ENCODE data around the gene FAIM2.

Gene FAIM2

DNA sequence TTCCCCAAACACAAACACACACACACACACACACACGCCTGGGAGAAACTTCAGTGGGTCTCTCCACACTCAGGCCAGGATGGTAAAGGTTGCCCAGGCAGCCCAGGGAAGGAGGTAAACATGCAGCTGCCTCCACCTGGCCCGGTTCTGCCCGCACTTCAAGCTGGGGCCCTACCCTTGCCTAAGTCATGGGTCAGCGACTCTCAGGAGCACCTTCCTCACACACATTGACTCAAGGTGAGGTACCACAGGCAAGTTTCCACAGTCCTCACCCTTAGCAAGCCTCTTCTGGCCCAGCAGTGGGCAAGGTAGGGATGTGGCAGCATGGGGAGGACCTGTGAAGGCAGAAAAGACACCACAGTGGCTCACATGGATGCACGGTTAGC lies 14.1 kb upstream of the FAIM2 start:
- Histone ChIP-seq H3K4me3 (ENCODE audit: low read length) (no peak overlapping the region), H3K27me3 (ENCODE audit: control insufficient read depth, insufficient read depth, low read length) (no peaks in the 10 kb centered on the region), H3K9me3 (ENCODE audit: control insufficient read depth, insufficient read depth, low read length) (no peaks in the 10 kb centered on the region), H3K4me1 (ENCODE audit: control insufficient read depth, insufficient read depth, low read length) (peaks cover 1% of the 10 kb centered on the region; the same call in 1 of the 2 replicates), H3K36me3 (ENCODE audit: control insufficient read depth, insufficient read depth, low read length) (no peaks in the 10 kb centered on the region), H3K27ac (ENCODE audit: low read length) (no peak overlapping the region)
- DNase-seq (ENCODE audit: low read depth, low spot score): no peak
- no CpG with 5 or more reads among the region's 5 CpGs for WGBS (ENCODE audit: insufficient coverage, insufficient read length)

DNA sequence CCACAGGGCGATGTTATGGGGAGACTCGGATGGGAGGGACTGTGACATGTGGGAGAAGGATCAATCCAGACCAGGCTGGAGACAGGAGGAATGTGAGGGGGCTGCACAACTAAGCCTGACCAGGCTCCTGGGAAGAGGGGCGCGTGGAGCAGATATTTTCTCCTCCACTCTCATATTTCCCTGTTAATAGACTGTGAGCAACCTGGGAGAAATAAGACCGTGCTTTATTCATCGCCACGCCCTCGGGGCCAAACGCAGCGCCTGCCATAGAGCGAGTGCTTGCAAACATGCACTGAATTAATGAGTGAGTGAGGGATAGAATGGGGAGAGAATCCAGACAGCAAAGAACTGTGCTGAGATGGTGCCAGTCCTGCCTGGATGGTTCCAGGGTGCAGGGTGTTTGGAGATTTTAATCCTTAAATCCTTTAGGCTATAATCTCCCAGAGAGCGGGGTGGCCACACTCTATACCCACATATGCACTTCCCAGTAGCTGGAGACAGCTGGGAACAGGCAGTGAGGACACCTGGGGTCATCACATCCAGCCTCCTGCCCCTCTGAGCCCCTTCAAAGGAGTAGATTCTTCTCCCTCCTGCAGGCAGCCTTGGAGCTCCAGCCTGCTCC lies 13.6 kb upstream of the FAIM2 start:
- no peak overlapping the region for H3K4me3 ChIP-seq (ENCODE audit: low read length)
- peaks cover 3% of the 10 kb centered on the region; the same call in 1 of the 2 replicates for H3K4me1 ChIP-seq (ENCODE audit: control insufficient read depth, insufficient read depth, low read length)
- no peak overlapping the region for H3K27ac ChIP-seq (ENCODE audit: low read length)
- H3K9me3 ChIP-seq (ENCODE audit: control insufficient read depth, insufficient read depth, low read length): no peaks in the 10 kb centered on the region
- no peaks in the 10 kb centered on the region for H3K27me3 ChIP-seq (ENCODE audit: control insufficient read depth, insufficient read depth, low read length)
- H3K36me3 ChIP-seq (ENCODE audit: control insufficient read depth, insufficient read depth, low read length): no peaks in the 10 kb centered on the region
- no CpG with 5 or more reads among the region's 12 CpGs for WGBS (ENCODE audit: insufficient coverage, insufficient read length)
- DNase-seq (ENCODE audit: low read depth, low spot score): no peak

DNA sequence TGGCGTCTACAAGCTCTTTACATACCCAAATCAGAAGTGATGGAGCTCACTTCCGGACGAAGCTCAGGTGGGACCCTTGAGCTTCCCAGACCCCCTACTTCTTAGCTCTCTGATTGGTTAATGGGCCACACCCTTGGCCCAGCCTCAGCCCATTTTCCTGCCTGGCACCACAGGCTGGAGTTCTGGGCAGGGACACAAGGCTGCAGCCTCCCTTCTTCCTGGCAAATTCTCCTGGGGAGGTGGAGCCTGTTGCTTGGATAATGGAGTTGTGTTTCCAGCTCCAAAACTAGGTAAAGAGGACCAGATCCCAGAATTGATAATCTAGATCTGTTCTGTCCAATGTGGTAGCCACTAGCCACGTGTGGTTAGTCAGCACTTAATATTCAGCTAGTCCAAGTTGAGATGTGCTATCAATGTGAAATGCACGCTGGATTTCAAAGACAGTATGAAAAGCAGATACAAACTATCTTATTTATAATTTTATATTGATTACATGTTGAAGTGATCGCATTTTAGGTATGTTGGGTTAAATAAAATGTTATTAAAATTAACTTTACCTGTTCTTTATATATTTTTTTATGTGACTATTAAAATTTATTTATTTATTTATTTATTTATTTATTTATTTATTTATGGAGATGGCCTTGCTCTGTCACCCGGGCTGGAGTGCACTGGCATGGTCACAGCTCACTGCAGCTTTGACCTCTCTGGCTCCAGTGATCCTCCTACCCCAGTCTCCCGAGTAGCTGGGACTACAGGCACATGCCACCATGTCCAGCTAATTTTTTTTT lies 12.6 kb upstream of the FAIM2 start:
- Histone ChIP-seq H3K4me3 (ENCODE audit: low read length) (no peak overlapping the region), H3K27ac (ENCODE audit: low read length) (no peak overlapping the region), H3K36me3 (ENCODE audit: control insufficient read depth, insufficient read depth, low read length) (no peaks in the 10 kb centered on the region), H3K27me3 (ENCODE audit: control insufficient read depth, insufficient read depth, low read length) (no peaks in the 10 kb centered on the region), H3K4me1 (ENCODE audit: control insufficient read depth, insufficient read depth, low read length) (peaks cover 5% of the 10 kb centered on the region; the same call in 1 of the 2 replicates), H3K9me3 (ENCODE audit: control insufficient read depth, insufficient read depth, low read length) (no peaks in the 10 kb centered on the region)
- WGBS (ENCODE audit: insufficient coverage, insufficient read length): no CpG with 5 or more reads among the region's 8 CpGs
- DNase-seq (ENCODE audit: low read depth, low spot score): no peak

DNA sequence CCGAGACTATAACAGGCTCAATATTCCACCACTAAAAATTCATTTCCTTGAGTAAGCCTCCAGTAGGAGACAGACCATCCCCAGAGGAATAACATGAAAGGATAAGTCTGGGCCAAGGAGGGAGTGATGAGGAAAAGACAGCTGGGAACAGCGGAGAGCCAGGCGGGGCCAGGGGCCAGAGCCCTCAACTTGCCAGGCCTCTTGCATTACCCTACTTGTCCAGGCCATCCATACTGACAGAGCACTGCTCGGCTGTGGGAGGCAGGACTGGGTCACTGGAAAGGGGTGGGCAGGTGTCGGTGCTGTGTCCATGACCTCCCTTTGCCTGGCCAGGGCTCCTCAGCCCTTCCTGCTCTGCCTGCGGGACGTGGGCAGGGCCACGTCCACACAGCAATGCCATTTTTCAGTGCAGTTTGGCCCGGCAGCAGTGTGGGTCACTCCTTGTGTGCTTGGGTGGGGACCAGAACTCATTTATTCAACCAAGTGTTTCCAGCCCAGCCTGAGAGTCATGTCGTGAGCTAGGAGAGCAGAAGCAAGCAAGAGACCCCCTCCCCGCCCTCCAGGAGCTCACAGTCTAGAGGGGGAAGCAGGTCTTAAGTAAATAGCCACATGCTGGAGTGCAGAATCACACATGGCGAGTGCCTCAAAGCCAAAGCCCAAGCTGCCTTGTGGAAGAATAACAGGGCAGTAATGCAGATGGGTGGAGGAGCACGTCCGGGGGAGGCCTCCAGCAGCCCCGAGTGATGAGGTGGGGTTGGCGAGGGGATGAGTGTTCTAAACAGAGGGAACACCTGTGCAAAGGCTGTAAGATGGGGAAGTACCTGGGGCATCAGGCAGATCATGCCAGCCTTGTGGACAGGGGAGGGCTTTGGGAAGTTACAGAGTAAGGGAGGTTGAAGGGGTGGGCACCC lies 8.9 kb upstream of the FAIM2 start:
- Histone ChIP-seq H3K4me1 (ENCODE audit: control insufficient read depth, insufficient read depth, low read length) (peaks cover 8% of the 10 kb centered on the region), H3K9me3 (ENCODE audit: control insufficient read depth, insufficient read depth, low read length) (no peaks in the 10 kb centered on the region), H3K27me3 (ENCODE audit: control insufficient read depth, insufficient read depth, low read length) (no peaks in the 10 kb centered on the region), H3K36me3 (ENCODE audit: control insufficient read depth, insufficient read depth, low read length) (no peaks in the 10 kb centered on the region), H3K27ac (ENCODE audit: low read length) (no peak overlapping the region), H3K4me3 (ENCODE audit: low read length) (no peak overlapping the region)
- DNase-seq (ENCODE audit: low read depth, low spot score): no peak
- WGBS (ENCODE audit: insufficient coverage, insufficient read length): no CpG with 5 or more reads among the region's 16 CpGs

DNA sequence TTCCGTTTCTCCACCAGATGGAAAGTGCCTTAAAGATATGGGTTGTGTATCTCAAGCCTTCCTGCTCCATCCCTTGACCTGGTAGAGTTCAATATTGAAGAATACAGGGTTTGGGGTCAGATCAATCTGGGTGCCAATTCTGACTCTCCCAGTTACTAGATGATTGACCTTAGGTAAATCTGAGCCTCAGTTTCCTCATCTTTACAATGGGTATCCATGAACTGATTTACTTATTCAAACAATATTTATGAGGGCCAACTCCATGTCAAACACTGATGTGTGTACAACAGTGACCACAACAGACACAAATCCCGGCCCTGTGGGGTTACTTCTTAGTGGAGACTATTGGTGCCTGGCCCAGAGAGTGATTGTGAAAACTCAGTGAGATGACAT lies 7.5 kb upstream of the FAIM2 start:
- Histone ChIP-seq H3K27me3 (ENCODE audit: control insufficient read depth, insufficient read depth, low read length) (no peaks in the 10 kb centered on the region), H3K9me3 (ENCODE audit: control insufficient read depth, insufficient read depth, low read length) (no peaks in the 10 kb centered on the region), H3K36me3 (ENCODE audit: control insufficient read depth, insufficient read depth, low read length) (no peaks in the 10 kb centered on the region), H3K4me3 (ENCODE audit: low read length) (no peak overlapping the region), H3K27ac (ENCODE audit: low read length) (no peak overlapping the region), H3K4me1 (ENCODE audit: control insufficient read depth, insufficient read depth, low read length) (peaks cover 8% of the 10 kb centered on the region)
- no peak for DNase-seq (ENCODE audit: low read depth, low spot score)
- WGBS (ENCODE audit: insufficient coverage, insufficient read length): no CpG with 5 or more reads among the region's 2 CpGs

DNA sequence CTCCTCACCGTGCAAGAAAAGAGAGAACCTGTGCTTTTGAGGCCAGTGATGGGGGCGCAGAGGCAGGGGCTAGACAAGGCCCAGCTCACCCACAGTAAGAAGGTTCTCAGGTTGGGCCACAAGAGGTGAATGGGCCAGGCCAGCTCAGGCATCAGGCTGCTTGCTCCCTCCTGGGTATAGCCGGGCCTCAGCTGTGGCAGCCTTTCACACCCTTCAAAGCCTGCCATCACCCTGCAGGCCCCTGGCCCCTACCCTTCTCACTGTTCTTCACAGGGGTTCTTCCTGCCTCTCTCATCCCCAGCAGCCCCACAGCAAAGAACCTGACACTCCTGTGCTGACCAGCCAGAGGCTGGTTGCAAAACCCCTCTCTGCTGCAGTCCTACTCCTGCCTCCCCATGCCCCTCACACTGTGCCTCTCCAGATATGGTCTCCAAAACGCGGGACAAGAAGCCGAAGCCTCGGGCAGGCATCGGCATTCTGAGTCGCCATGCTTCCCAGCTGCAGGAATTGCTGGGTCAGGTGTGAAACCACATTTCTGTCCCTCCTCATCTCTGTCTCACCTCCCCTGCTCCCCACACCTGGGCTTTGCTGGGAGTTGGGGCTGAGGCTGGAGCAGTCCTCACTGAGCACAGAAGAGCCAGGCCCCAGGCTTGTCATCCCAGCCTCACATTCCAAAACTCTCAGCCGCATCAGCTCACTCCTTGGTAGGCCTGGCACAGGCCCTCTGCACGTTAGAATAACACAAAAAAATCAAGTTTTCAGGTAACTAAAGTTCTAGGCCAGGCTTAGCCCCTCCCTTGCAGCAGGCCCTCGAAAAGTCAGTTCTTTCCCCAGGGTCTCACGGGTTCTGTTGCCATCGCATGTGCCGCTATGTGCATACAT lies 6.9 kb upstream of the FAIM2 start:
- Histone ChIP-seq H3K27me3 (ENCODE audit: control insufficient read depth, insufficient read depth, low read length) (no peaks in the 10 kb centered on the region), H3K9me3 (ENCODE audit: control insufficient read depth, insufficient read depth, low read length) (no peaks in the 10 kb centered on the region), H3K4me3 (ENCODE audit: low read length) (no peak overlapping the region), H3K27ac (ENCODE audit: low read length) (no peak overlapping the region), H3K4me1 (ENCODE audit: control insufficient read depth, insufficient read depth, low read length) (peaks cover 8% of the 10 kb centered on the region), H3K36me3 (ENCODE audit: control insufficient read depth, insufficient read depth, low read length) (no peaks in the 10 kb centered on the region)
- no peak for DNase-seq (ENCODE audit: low read depth, low spot score)
- no CpG with 5 or more reads among the region's 15 CpGs for WGBS (ENCODE audit: insufficient coverage, insufficient read length)

DNA sequence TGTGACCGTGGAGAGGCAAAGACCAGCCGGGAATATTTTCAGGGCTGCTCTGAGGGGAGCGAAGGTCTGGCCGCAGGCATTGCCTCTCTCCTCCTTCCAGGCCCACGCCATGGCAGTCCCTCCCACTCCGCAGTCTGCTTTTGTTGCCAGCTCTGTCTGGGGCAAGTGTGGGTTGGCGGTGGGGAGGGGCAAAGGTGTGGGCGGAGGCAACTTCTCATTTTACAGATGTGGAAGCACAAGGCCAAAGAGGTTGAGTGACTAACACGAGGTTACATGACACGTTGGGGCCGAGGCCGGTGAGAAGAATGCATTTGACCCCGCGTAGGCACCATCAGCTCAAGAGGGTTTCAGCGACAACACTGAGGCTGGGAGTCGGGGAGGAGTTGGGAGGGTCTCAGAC lies 6.1 kb upstream of the FAIM2 start:
- WGBS (ENCODE audit: insufficient coverage, insufficient read length): no CpG with 5 or more reads among the region's 16 CpGs
- peaks cover 8% of the 10 kb centered on the region for H3K4me1 ChIP-seq (ENCODE audit: control insufficient read depth, insufficient read depth, low read length)
- no peak overlapping the region for H3K4me3 ChIP-seq (ENCODE audit: low read length)
- no peaks in the 10 kb centered on the region for H3K9me3 ChIP-seq (ENCODE audit: control insufficient read depth, insufficient read depth, low read length)
- no peak overlapping the region for H3K27ac ChIP-seq (ENCODE audit: low read length)
- H3K36me3 ChIP-seq (ENCODE audit: control insufficient read depth, insufficient read depth, low read length): no peaks in the 10 kb centered on the region
- no peak for DNase-seq (ENCODE audit: low read depth, low spot score)
- H3K27me3 ChIP-seq (ENCODE audit: control insufficient read depth, insufficient read depth, low read length): no peaks in the 10 kb centered on the region

DNA sequence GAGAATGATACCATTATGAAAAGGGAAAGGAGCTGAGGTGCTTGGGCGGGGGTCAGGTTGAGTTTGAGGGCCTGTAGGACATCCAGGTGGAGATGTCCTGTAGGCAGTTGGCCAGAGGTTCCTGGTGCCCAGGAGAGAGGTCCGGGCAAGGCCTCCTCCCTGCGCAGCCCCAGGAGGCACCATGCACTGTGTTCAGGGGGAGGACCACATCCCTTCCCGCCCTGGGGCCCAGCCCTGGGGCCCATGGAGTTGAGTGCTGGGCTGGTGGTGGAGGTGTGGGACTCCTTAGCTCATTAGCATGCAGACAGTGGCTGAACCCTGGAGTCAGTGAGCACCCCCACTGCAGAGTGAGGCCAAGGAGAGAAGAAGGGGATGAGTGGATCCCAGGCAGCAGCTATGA lies 5.7 kb upstream of the FAIM2 start:
- peaks cover under 1% of the 10 kb centered on the region; the same call in 1 of the 2 replicates for H3K27me3 ChIP-seq (ENCODE audit: control insufficient read depth, insufficient read depth, low read length)
- no peak for DNase-seq (ENCODE audit: low read depth, low spot score)
- H3K9me3 ChIP-seq (ENCODE audit: control insufficient read depth, insufficient read depth, low read length): no peaks in the 10 kb centered on the region
- H3K27ac ChIP-seq (ENCODE audit: low read length): no peak overlapping the region
- no CpG with 5 or more reads among the region's 4 CpGs for WGBS (ENCODE audit: insufficient coverage, insufficient read length)
- no peaks in the 10 kb centered on the region for H3K36me3 ChIP-seq (ENCODE audit: control insufficient read depth, insufficient read depth, low read length)
- H3K4me3 ChIP-seq (ENCODE audit: low read length): no peak overlapping the region
- peaks cover 8% of the 10 kb centered on the region for H3K4me1 ChIP-seq (ENCODE audit: control insufficient read depth, insufficient read depth, low read length)

DNA sequence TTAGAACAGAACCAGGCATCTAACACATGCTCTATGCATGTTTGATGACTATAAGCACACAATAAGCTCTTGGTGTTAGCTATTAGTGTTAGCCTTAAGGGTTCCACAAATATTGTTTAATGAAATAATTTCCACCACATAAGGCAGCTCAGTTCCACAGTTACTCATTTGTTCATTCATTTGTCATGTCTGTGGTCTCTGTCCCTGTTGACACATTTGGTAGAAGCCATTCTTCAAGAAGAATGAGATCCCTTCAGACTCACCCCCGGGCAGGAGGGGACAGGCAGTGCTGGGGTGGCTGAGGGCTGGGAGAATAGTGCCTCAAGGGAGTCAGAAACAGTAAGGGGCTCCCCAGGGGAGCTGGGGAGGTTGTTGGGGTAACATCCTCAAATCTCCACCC lies 3.7 kb upstream of the FAIM2 start:
- WGBS (ENCODE audit: insufficient coverage, insufficient read length): no CpG with 5 or more reads among the region's 1 CpG
- Histone ChIP-seq H3K36me3 (ENCODE audit: control insufficient read depth, insufficient read depth, low read length) (no peaks in the 10 kb centered on the region), H3K9me3 (ENCODE audit: control insufficient read depth, insufficient read depth, low read length) (no peaks in the 10 kb centered on the region), H3K4me3 (ENCODE audit: low read length) (no peak overlapping the region), H3K27me3 (ENCODE audit: control insufficient read depth, insufficient read depth, low read length) (peaks cover 4% of the 10 kb centered on the region; the same call in 1 of the 2 replicates), H3K27ac (ENCODE audit: low read length) (no peak overlapping the region), H3K4me1 (ENCODE audit: control insufficient read depth, insufficient read depth, low read length) (peaks cover 7% of the 10 kb centered on the region)
- no peak for DNase-seq (ENCODE audit: low read depth, low spot score)

Measured in iPS DF 6.9 (cell line).